Measurements from ENCODE around the gene BMF. TPM values are rescaled to one million over a fixed set of nuclear protein-coding genes. Genes with fewer than 3 reads are reported as not detected.
"Not testable (repeated sequence)": the region's sequence is repeated elsewhere in the genome, so short reads cannot be mapped to it uniquely, and the experiment has no call there.

BMF gene
- total RNA-seq, 6 donors from 2014 or later: 9.9 to 118 (median 26.2) TPM

- ATAC-seq (ENCODE audit: low FRiP score in 2 of 2): no peak
- Histone ChIP-seq H3K9me3 (no peaks in the 10 kb centered on the region), H3K4me1 (peaks cover 0 to 8% (median 2%) of the 10 kb centered on the region in 4 donors), H3K27me3 (no peaks in the 10 kb centered on the region), H3K27ac (no peak overlapping the region), H3K4me3 (no peak overlapping the region), H3K36me3 (no peaks in the 10 kb centered on the region)
- DNase-seq: no peak
- TF ChIP-seq EP300 (IDR thresholded peaks at IDR 0.05) (no peak), POLR2AphosphoS5 (IDR thresholded peaks at IDR 0.05) (no peak), CTCF (IDR thresholded peaks at IDR 0.05) (no peak), POLR2A (IDR thresholded peaks at IDR 0.05) (no peak)
- 66 to 72% methylated on average over 6 of the region's 6 CpGs for WGBS, 2 donors
Observed at GRCh38 chr15:40151499-40151898, 42.8 kb upstream of the BMF start.

DNA sequence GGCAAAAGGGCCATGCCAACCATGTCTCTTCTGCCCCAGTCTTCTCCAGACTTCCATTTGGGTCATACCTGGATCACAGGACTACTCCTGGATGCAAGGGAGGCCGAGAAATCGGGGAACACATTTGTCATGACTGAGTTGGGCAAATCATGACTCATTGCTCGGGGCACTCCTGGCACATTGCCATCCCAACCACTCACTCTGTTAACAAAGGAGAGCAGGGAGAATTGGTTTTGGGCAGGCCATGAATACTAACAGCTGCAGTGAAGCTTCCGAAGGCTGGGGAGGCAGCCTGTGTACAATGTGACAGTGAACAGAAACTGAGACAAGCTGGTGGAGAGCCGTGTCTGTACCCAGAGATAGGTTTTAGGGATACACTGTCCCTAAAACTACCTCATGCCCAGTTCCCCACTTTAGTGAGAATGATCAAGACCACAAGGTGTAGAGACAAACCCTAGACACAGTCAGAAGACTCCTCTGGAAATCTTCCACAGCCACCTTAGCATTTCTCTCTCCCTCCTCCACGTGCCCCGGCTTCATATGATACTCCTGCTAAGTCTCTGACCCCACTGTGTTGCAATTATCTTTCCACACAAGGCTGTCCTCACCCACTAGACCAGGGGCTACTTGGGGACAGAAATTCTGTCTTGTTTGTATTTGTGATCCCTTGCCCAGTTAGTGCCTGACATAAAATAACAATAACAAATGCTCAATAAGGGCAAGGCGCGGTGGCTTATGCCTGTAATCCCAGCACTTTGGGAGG, 41.7 kb upstream of the BMF start:
- Histone ChIP-seq H3K4me3 (no peak overlapping the region), H3K4me1 (peaks cover 0 to under 1% (median 0%) of the 10 kb centered on the region in 4 donors), H3K36me3 (no peaks in the 10 kb centered on the region), H3K27me3 (no peaks in the 10 kb centered on the region), H3K27ac (no peak overlapping the region), H3K9me3 (no peaks in the 10 kb centered on the region)
- ATAC-seq (ENCODE audit: low FRiP score in 2 of 2): no peak
- WGBS, 2 donors: 54 to 57% methylated on average over 8 to 9 of the region's 9 CpGs
- TF ChIP-seq EP300 (IDR thresholded peaks at IDR 0.05): no peak
- TF ChIP-seq CTCF (IDR thresholded peaks at IDR 0.05): no peak
- no peak for TF ChIP-seq POLR2A (IDR thresholded peaks at IDR 0.05)
- TF ChIP-seq POLR2AphosphoS5 (IDR thresholded peaks at IDR 0.05): no peak
- peak in 1 of 2 donors; percentile 60 for DNase-seq

DNA sequence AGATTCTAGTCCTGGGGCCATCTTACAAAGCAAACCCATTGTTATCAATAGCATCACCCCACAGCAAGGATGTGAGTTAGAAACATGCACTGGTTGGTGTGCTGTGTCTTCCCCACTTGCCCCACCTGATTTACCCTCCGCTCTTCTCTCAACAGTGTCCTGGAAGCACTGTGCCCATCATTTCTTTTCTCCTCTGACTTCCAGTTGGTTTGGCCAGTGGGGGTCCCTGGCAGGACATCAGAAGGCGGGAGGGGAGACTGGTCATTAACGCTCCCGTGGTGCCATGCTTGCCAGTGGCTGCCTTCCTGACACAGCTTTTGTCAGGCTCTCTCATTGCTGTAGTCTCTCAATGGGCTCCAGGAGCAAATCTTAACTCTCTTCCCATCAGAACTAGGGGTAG, 40.7 kb upstream of the BMF start:
- TF ChIP-seq POLR2AphosphoS5 (IDR thresholded peaks at IDR 0.05) (no peak), CTCF (IDR thresholded peaks at IDR 0.05) (no peak), POLR2A (IDR thresholded peaks at IDR 0.05) (no peak), EP300 (IDR thresholded peaks at IDR 0.05) (no peak)
- ATAC-seq (ENCODE audit: low FRiP score in 2 of 2) (no peak), DNase-seq (no peak)
- no peaks in the 10 kb centered on the region for H3K36me3 ChIP-seq
- H3K27me3 ChIP-seq: no peaks in the 10 kb centered on the region
- 90 to 92% methylated on average over 4 of the region's 4 CpGs for WGBS, 2 donors
- H3K9me3 ChIP-seq: no peaks in the 10 kb centered on the region
- no peak overlapping the region for H3K27ac ChIP-seq
- no peak overlapping the region for H3K4me3 ChIP-seq
- no peaks in the 10 kb centered on the region for H3K4me1 ChIP-seq

DNA sequence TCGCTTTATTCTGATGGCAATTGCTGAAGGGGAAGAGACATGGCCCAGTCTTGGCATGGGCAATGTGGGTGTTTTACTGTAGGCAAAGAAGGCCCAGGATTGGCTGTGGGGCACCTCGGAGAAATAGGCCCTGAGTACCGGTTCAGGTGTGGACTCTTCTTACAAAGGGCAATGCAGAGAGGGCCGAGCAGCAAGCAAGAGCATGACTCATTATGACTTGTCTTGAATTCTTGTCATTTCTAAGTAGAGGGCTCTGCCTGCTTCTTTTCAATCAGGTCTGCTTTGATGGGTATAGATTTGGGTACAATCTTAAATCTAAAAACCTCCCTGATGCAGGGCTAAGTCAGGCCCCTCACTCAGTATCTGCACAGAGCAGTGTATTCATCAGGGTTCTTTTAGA, 37.4 kb upstream of the BMF start:
- ATAC-seq (ENCODE audit: low FRiP score in 2 of 2): no peak
- no peaks in the 10 kb centered on the region for H3K27me3 ChIP-seq
- no peak overlapping the region for H3K27ac ChIP-seq
- H3K36me3 ChIP-seq: no peaks in the 10 kb centered on the region
- H3K9me3 ChIP-seq: no peaks in the 10 kb centered on the region
- no peak for DNase-seq
- no peak for TF ChIP-seq POLR2AphosphoS5 (IDR thresholded peaks at IDR 0.05)
- no peak for TF ChIP-seq CTCF (IDR thresholded peaks at IDR 0.05)
- TF ChIP-seq EP300 (IDR thresholded peaks at IDR 0.05): no peak
- TF ChIP-seq POLR2A (IDR thresholded peaks at IDR 0.05): no peak
- H3K4me3 ChIP-seq: no peak overlapping the region
- 91 to 95% methylated on average over 4 of the region's 4 CpGs for WGBS, 2 donors
- H3K4me1 ChIP-seq: no peaks in the 10 kb centered on the region

GRCh38 chr15:40142428-40142827, 33.7 kb upstream of the BMF start:
- Histone ChIP-seq H3K4me3 (no peak overlapping the region), H3K27ac (no peak overlapping the region), H3K27me3 (no peaks in the 10 kb centered on the region), H3K36me3 (no peaks in the 10 kb centered on the region), H3K4me1 (no peaks in the 10 kb centered on the region), H3K9me3 (no peaks in the 10 kb centered on the region)
- ATAC-seq (ENCODE audit: low FRiP score in 2 of 2): no peak
- DNase-seq: no peak
- 87 to 89% methylated on average over 5 of the region's 5 CpGs for WGBS, 2 donors
- no peak for TF ChIP-seq POLR2A (IDR thresholded peaks at IDR 0.05)
- TF ChIP-seq POLR2AphosphoS5 (IDR thresholded peaks at IDR 0.05): no peak
- TF ChIP-seq EP300 (IDR thresholded peaks at IDR 0.05): no peak
- no peak for TF ChIP-seq CTCF (IDR thresholded peaks at IDR 0.05)

- H3K4me1 ChIP-seq; H3K9me3 ChIP-seq; H3K36me3 ChIP-seq; H3K27ac ChIP-seq; H3K4me3 ChIP-seq; H3K27me3 ChIP-seq; DNase-seq; ATAC-seq (ENCODE audit: low FRiP score in 2 of 2): not testable (repeated sequence)
- 67 to 71% methylated on average over 3 of the region's 3 CpGs for WGBS, 2 donors
Observed at GRCh38 chr15:40138201-40138570, 29.5 kb upstream of the BMF start.

Data from upper lobe of left lung (tissue), 6 donors.